Erythroblast (primary cell): ENCODE data around the gene ARHGAP1.

Source experiments
- GATA1 ChIP-seq: IDR thresholded peaks from 2 replicates; pipeline ENCODE4 v1.6.1; 2011; ENCODE audit warnings: low read depth, mild to moderate bottlenecking, control low read depth, low read length, moderate library complexity
- POLR2A ChIP-seq: IDR thresholded peaks from 2 replicates; pipeline ENCODE4 v1.6.1; 2011; ENCODE audit warnings: mild to moderate bottlenecking, low read length

DNA sequence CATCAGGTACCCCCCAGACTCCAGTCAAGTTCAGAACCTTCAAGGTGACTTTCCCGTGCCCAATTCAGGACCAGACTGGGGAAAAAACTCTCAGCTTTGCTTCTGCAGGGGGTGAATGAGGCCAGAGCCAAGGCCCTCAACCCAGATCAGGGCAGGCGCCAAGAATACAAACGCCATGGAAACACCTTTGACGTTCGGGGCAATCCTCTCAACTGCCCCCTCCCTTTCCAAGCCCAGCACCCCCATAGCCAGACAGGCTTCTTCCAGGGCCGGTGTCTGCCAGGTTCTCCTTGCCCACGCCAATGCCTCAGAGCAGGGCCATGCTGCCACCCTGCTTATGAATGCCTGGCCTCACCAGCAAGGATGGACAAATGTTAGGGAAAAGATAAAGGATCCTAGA is 5.8 kb downstream of the ARHGAP1 start:
- TF ChIP-seq POLR2A, result no peak
- no peak for TF ChIP-seq GATA1
